WTC11 (cell line): ENCODE data around the gene TAS2R43.

Source experiments
- CTCF ChIP-seq: fragments of 200-600 bp; IDR thresholded peaks from 2 replicates; pipeline ENCODE4 v1.8.0; 2022; ENCODE audit warnings: antibody characterized with exemption
- FOXJ3 ChIP-seq: sonication (generic); formaldehyde crosslinking; IDR thresholded peaks from 2 replicates; pipeline ENCODE4 v1.9.0; 2021; ENCODE audit warnings: missing genetic modification reagents, mild to moderate bottlenecking, borderline replicate concordance
- FOXK1 ChIP-seq: sonication (generic); formaldehyde crosslinking; IDR thresholded peaks from 2 replicates; pipeline ENCODE4 v1.8.0; 2022; ENCODE audit warnings: mild to moderate bottlenecking, moderate library complexity, missing genetic modification reagents
- NFYB ChIP-seq: sonication (generic); formaldehyde crosslinking; conservative IDR thresholded peaks from 2 replicates; pipeline ENCODE4 v1.8.0; 2022; ENCODE audit warnings: low read depth, missing genetic modification reagents
- TEAD4 ChIP-seq: sonication (generic); formaldehyde crosslinking; IDR thresholded peaks from 2 replicates; pipeline ENCODE4 v1.8.0; 2022; ENCODE audit warnings: mild to moderate bottlenecking, missing genetic modification reagents

- TF ChIP-seq CTCF (no peak), FOXJ3 (CRISPR knock-in tag) (no peak), FOXK1 (CRISPR knock-in tag) (no peak), NFYB (CRISPR knock-in tag) (no peak), TEAD4 (CRISPR knock-in tag) (no peak)
Measured at GRCh38 chr12:11089246-11089645, 2.9 kb downstream of the TAS2R43 start.
